HG03045 (cell line): ENCODE results near the gene RALGPS1.

ENCODE experiments used
- ATAC-seq: cut with Tn5 transposase; IDR thresholded peaks from one replicate; pipeline ENCODE4 v1.9.1; 2021; ENCODE audit warnings: mild to moderate bottlenecking, moderate library complexity; ENCODE audit not compliant: unreplicated experiment

The RALGPS1 gene

GRCh38 chr9:126955811-126956210 is 41.2 kb downstream of the RALGPS1 start:
- ATAC-seq: no peak

- ATAC-seq: no peak
Observed at GRCh38 chr9:126956917-126957686, 42.5 kb downstream of the RALGPS1 start.

- ATAC-seq: no peak
Observed at GRCh38 chr9:126957687-126958053, 43.1 kb downstream of the RALGPS1 start.

- no peak for ATAC-seq
Observed at GRCh38 chr9:126959336-126959735, 44.8 kb downstream of the RALGPS1 start.

- no peak for ATAC-seq
Observed at GRCh38 chr9:126959917-126960316, 45.3 kb downstream of the RALGPS1 start.

- ATAC-seq: no peak
Observed at GRCh38 chr9:126962336-126962735, 47.8 kb downstream of the RALGPS1 start.

GRCh38 chr9:126965077-126965476 is 50.5 kb downstream of the RALGPS1 start:
- ATAC-seq: no peak

- ATAC-seq: no peak
Observed at GRCh38 chr9:126965541-126966428, 51.2 kb downstream of the RALGPS1 start.

- no peak for ATAC-seq
Observed at GRCh38 chr9:126971261-126971660, 56.7 kb downstream of the RALGPS1 start.

GRCh38 chr9:126973651-126974529 is 59.3 kb downstream of the RALGPS1 start:
- ATAC-seq: no peak

- no peak for ATAC-seq
Observed at GRCh38 chr9:126974594-126974993, 60.0 kb downstream of the RALGPS1 start.

GRCh38 chr9:126975327-126976220 is 61.0 kb downstream of the RALGPS1 start:
- ATAC-seq: no peak

GRCh38 chr9:126979461-126979860 is 64.9 kb downstream of the RALGPS1 start:
- no peak for ATAC-seq

GRCh38 chr9:126980231-126980630 is 65.6 kb downstream of the RALGPS1 start:
- ATAC-seq: no peak

- ATAC-seq: no peak
Observed at GRCh38 chr9:126981218-126981617, 66.6 kb downstream of the RALGPS1 start.

GRCh38 chr9:126982215-126983002 is 67.8 kb downstream of the RALGPS1 start:
- no peak for ATAC-seq

GRCh38 chr9:126983767-126984166 is 69.2 kb downstream of the RALGPS1 start:
- no peak for ATAC-seq

- no peak for ATAC-seq
Observed at GRCh38 chr9:126984969-126985368, 70.4 kb downstream of the RALGPS1 start.

- ATAC-seq: no peak
Observed at GRCh38 chr9:126985870-126986498, 71.4 kb downstream of the RALGPS1 start.
